Rectal smooth muscle tissue (tissue), 1 donor: ENCODE measurements around the gene ZNF208.
"Not testable (repeated sequence)": the region's sequence is repeated elsewhere in the genome, so short reads cannot be mapped to it uniquely, and the experiment has no call there.

Source experiments
- H3K27ac ChIP-seq: one replicate; pipeline ENCODE4 v1.7.0; 2013; ENCODE audit warnings: low read depth, low read length, inconsistent platforms
- H3K27me3 ChIP-seq: one replicate; pipeline ENCODE4 v1.7.0; 2013; ENCODE audit warnings: low read length; ENCODE audit not compliant: control insufficient read depth, insufficient read depth
- H3K36me3 ChIP-seq: one replicate; pipeline ENCODE4 v1.7.0; 2013; ENCODE audit warnings: low read length; ENCODE audit not compliant: control insufficient read depth, insufficient read depth
- H3K4me1 ChIP-seq: one replicate; pipeline ENCODE4 v1.7.0; 2013; ENCODE audit warnings: low read length; ENCODE audit not compliant: control insufficient read depth, insufficient read depth
- H3K4me3 ChIP-seq: one replicate; pipeline ENCODE4 v1.7.0; 2013; ENCODE audit warnings: low read length
- H3K9ac ChIP-seq: one replicate; pipeline ENCODE4 v1.7.0; 2013; ENCODE audit warnings: low read length

ZNF208 gene

DNA sequence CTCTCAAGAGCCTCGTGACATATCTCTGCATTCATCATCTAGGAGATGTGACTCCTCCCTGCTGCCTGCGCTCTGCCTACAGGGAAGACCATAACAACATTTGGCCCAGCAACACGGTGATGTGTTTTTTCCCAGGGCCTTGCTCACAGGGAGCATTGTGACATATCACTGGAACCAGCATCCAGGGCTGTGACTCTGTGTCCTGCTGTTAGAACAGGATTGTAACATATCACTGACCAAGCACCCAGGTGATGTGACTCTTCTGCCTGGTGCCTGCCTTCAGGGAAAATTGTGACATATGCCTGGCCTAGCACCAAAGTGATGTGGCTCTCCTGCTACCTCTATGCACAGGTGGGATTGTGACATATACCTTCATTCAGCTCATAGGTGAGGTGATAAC is 95.3 kb downstream of the ZNF208 start:
- Histone ChIP-seq H3K27me3 (no peaks in the 10 kb centered on the region), H3K9ac (no peak overlapping the region), H3K36me3 (no peaks in the 10 kb centered on the region), H3K27ac (no peak overlapping the region), H3K4me1 (no peaks in the 10 kb centered on the region), H3K4me3 (no peak overlapping the region)

DNA sequence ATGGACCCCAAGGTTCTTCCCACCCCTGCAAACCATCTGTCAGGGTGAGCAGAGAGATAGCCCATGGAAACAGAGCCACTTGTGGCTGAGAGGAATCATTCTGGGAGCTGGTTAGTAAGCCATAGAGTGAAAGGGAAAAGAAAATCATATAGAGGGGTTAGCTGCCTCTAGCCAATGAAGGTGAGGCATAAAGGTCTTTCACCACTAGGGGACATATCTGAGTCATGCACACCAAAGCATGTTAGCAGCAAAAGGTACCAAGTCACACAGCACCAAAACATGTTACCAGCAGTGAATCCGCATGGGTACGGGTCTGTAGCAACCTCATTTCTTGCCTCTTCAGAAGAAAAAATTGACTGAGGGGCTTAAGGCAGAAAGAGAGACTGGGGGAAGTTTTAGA is 98.1 kb downstream of the ZNF208 start:
- Histone ChIP-seq H3K4me3 (no peak overlapping the region), H3K27ac (no peak overlapping the region), H3K27me3 (no peaks in the 10 kb centered on the region), H3K36me3 (no peaks in the 10 kb centered on the region), H3K9ac (no peak overlapping the region), H3K4me1 (no peaks in the 10 kb centered on the region)

DNA sequence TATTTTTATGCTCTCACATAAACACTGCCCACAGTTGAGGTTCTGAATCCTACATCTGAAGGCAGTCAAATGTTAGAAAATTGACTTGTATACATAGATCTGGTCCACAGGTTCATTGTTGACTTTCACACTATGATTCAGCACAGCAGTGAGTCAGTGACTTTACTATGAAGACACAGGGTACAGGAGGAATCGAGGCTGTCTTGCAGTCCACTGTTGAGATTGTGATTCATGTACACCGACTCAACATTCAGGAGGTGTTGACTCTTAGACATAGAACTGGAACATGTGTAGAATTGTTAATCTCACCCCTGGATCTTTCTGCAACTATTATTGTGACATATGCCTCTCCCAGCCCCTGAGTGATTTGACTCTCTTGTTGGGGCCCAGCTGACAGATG is 100.4 kb downstream of the ZNF208 start:
- no peak overlapping the region for H3K27ac ChIP-seq
- H3K36me3 ChIP-seq, result no peaks in the 10 kb centered on the region
- H3K4me1 ChIP-seq, result no peaks in the 10 kb centered on the region
- H3K4me3 ChIP-seq, result no peak overlapping the region
- no peak overlapping the region for H3K9ac ChIP-seq
- no peaks in the 10 kb centered on the region for H3K27me3 ChIP-seq

DNA sequence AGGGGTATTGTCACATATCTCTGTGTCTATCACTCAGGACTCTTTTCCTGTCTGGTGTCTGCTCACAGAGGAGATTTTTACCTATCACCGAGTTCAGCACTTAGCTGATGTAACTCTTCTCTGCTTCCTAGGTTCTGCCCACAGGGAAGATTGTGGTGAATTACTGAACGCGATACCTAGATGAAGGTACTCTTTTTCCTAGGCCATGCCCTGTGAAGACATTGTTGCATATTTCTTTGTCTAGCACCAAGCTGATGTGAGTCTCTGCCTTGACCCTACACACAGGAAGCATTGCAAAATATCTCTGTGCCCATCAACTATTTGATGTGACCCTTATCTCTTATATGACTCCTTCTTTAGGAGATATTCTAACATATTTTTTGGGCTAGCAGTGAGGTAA is 102.7 kb downstream of the ZNF208 start:
- no peak overlapping the region for H3K27ac ChIP-seq
- H3K4me3 ChIP-seq, result no peak overlapping the region
- no peaks in the 10 kb centered on the region for H3K4me1 ChIP-seq
- no peaks in the 10 kb centered on the region for H3K27me3 ChIP-seq
- H3K9ac ChIP-seq, result no peak overlapping the region
- H3K36me3 ChIP-seq, result no peaks in the 10 kb centered on the region

DNA sequence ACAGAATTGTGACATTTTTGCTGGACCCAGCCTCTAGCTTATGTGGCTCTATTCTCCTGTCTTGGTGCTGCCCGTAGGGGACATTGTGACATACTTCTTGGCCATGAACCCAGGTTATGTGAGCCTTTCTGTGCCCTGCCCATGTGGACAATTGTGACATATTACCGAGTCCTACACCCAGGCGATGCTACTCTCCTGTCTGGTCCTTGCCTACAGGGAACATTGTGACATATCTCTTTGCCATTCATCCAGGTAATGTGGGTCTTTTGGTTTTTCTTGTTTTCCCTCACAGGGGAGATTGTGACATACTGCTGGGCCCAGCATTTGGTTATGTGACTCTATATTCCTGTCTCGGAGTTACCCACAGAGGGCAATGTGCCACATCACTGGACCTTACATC is 103.2 kb downstream of the ZNF208 start:
- Histone ChIP-seq H3K36me3 (no peaks in the 10 kb centered on the region), H3K27me3 (no peaks in the 10 kb centered on the region), H3K4me3 (no peak overlapping the region), H3K9ac (no peak overlapping the region), H3K27ac (no peak overlapping the region), H3K4me1 (no peaks in the 10 kb centered on the region)

DNA sequence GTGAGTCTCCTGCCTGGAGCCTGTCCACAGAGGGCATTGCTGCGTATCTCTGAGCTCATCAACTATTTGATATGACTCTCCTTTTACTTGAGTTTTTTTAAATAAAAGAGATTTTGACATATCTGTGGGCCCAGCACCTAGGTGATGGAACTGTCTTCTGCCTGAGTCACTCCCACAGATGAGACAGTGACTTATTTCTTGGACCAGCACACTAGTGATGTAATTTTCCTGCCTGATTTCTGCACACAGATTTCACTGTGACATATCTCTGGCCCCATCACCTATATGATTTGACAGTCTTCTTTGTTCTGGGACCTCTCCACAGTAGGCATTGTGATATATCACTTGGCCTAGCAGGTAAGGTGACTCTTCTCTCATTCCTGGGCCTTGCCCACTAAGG is 108.2 kb downstream of the ZNF208 start:
- Histone ChIP-seq H3K9ac (no peak overlapping the region), H3K4me3 (no peak overlapping the region), H3K27me3 (no peaks in the 10 kb centered on the region), H3K4me1 (no peaks in the 10 kb centered on the region), H3K36me3 (no peaks in the 10 kb centered on the region), H3K27ac (no peak overlapping the region)

DNA sequence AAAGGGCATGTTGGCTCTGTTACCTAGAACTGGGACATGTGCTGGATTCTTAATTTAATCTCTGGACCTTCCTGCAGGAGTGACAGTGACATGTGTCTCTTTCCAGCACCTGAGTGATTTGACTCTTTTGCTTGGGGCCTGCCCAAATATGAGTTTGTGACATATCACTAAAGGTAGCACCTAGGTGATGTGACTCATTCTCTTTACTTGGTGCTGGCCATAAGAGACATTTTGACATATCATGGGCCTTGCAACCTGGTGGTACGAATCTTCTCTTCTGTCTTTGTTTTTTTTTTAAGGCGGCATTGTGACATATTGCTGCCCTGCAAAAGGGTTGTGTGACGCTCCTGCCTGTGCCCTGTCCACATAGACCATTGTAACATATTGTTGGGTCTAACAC is 108.9 kb downstream of the ZNF208 start:
- no peaks in the 10 kb centered on the region for H3K27me3 ChIP-seq
- H3K9ac ChIP-seq, result no peak overlapping the region
- H3K27ac ChIP-seq, result no peak overlapping the region
- H3K36me3 ChIP-seq, result no peaks in the 10 kb centered on the region
- H3K4me1 ChIP-seq, result no peaks in the 10 kb centered on the region
- no peak overlapping the region for H3K4me3 ChIP-seq

DNA sequence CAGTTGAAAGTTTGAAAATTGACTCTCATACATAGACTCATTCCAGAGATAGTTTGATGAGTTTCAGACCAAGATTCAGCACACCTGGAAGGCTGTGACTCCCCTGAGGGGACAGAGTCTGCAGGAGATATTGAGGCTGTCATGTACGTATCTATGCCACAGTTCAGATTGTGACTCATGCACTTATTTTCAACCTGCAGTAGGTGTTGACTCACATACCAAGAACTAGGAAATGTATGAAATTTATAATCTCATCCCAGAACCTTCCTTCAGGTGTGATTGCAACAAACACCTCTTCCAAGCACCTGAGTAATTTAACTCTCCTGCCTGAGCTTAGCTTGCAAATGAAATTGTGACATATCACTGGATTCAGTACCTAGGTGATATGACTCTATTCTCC is 110.3 kb downstream of the ZNF208 start:
- H3K27ac ChIP-seq, result no peak overlapping the region
- H3K36me3 ChIP-seq, result no peaks in the 10 kb centered on the region
- H3K4me3 ChIP-seq, result no peak overlapping the region
- no peaks in the 10 kb centered on the region for H3K27me3 ChIP-seq
- H3K4me1 ChIP-seq, result no peaks in the 10 kb centered on the region
- H3K9ac ChIP-seq, result no peak overlapping the region

DNA sequence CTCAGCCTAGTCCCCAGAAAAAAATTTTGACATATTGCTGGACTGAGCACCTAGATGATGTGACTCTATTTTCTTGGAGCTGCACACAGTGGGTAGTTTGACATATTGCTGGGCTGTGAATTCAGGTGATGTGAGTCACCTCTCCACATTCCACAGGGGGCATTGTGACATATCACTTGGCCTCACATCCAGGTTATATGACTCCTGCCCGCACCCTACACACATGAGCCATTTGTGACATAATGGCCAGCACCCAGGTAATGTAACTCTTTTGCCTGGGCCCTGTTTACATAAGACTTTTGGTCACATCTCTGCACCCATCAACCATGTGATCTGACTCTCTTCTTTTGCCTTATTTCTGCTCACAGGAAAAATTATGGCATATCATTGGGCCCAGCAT is 119.7 kb downstream of the ZNF208 start:
- no peaks in the 10 kb centered on the region for H3K27me3 ChIP-seq
- no peaks in the 10 kb centered on the region for H3K36me3 ChIP-seq
- no peak overlapping the region for H3K27ac ChIP-seq
- H3K9ac ChIP-seq, result no peak overlapping the region
- no peak overlapping the region for H3K4me3 ChIP-seq
- H3K4me1 ChIP-seq, result no peaks in the 10 kb centered on the region

DNA sequence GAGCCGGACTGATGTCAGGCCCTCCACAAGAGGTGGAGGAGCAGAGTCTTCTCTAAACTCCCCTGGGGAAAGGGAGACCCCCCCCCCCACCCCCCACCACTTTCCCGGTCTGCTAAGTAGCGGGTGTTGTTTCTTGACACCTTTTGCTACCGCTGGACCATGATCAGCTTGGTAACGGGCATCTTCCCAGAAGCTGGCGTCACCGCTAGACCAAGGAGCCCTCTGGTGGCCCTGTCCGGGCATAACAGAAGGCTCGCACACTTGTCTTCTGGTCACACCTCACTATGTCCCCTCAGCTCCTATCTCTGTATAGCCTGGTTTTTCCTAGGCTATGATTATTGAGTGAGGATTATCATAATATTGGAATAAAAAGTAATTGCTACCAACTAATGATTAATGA is 120.7 kb downstream of the ZNF208 start:
- H3K4me3 ChIP-seq, H3K27me3 ChIP-seq, H3K36me3 ChIP-seq, H3K4me1 ChIP-seq, H3K9ac ChIP-seq, H3K27ac ChIP-seq: not testable (repeated sequence)

DNA sequence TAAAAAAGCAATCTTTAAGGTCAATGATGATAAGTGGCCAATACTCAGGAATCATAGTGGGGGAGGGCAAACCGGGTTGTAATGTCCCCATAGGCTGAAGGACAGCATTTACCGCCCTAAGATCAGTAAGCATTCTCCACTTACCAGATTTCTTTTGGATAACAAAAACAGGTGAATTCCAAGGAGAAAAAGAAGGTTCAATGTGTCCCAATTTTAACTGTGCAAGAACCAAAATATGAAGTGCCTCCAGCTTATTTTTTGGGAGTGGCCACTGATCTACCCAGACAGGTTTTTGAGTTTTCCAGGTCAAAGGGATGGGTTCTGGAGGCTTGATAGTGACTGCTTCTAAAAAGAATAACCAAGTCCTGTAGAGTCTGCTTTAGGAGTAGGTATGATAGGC is 125.2 kb downstream of the ZNF208 start:
- not testable (repeated sequence) for H3K27me3 ChIP-seq, H3K27ac ChIP-seq, H3K4me3 ChIP-seq, H3K36me3 ChIP-seq, H3K9ac ChIP-seq, H3K4me1 ChIP-seq

DNA sequence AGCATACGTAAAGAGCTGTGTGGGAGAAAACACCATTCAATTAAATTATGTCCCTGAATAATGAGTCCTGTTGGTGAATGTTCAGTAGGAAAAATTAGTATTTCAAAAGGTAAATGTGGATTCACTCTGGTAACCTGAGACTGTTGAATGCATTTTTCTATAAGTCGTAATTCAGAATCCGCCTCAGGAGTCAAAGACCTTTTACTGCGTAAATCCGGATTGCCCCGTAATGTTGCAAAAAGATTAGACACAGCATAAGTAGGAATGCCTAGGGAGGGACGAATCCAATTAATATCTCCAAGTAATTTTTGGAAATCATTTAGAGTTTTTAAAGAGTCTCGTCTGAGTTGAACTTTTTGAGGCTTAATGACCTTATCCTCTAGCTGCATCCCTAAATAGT is 126.0 kb downstream of the ZNF208 start:
- H3K4me1 ChIP-seq, H3K4me3 ChIP-seq, H3K27me3 ChIP-seq, H3K27ac ChIP-seq, H3K36me3 ChIP-seq, H3K9ac ChIP-seq: not testable (repeated sequence)

DNA sequence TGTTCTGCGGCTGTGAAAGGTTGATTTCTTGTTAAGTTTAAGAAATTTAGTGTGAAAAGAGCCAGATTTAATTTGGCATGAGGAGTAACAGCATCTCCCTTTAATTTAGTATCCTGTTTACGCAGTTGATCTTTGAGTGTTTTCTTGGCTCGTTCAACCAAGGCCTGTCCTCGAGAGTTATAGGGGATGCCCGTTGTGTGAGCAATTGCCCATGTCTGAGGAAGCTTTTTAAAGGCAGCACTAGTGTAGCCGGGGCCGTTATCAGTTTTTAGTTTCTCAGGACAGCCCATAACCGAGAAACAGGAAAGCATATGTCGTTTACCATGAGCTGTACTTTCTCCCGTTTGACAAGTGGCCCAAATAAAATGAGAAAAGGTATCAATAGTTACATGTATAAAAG is 127.2 kb downstream of the ZNF208 start:
- H3K27ac ChIP-seq, result no peak overlapping the region
- no peak overlapping the region for H3K9ac ChIP-seq
- H3K4me3 ChIP-seq, result no peak overlapping the region
- H3K27me3 ChIP-seq, result no peaks in the 10 kb centered on the region
- no peaks in the 10 kb centered on the region for H3K36me3 ChIP-seq
- no peaks in the 10 kb centered on the region for H3K4me1 ChIP-seq
